ENCODE measurements around the gene SWSAP1. TPM values are rescaled to one million over a fixed set of nuclear protein-coding genes. Genes with fewer than 3 reads are reported as not detected.
"Not testable (repeated sequence)": the region's sequence is repeated elsewhere in the genome, so short reads cannot be mapped to it uniquely, and the experiment has no call there.

SWSAP1 gene
- polyA plus RNA-seq, 10 donors: 0.85 to 2.1 (median 1.4) TPM

DNA sequence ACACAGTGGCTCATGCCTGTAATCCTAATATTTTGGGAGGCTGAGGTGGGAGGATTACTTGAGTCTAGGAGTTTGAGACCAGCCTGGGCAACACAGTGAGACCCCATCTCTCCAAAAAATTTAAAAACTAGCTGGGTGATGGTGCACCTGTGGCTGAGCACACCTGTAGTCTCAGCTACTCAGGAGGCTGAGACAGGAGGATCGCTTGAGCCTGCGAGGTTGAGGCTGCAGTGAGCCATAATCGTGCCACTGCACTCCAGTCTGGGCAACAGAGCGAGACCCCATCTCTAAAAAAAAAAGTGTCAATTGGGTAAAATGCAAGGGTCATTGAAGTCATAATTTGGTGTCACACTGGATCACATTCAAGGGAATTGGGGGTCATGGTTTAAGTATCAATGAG is 20.4 kb upstream of the SWSAP1 start:
- DNase-seq: not testable (repeated sequence)

GRCh38 chr19:11355160-11356073 is 19.0 kb upstream of the SWSAP1 start, which contains the start of gene PLPPR2:
PLPPR2 (plus strand) TSS chr19:11355432; CDS start chr19:11357674, 2,242 bp downstream.
- peak; percentile 85 to 95 (median 91) for DNase-seq

- DNase-seq: peak in 1 of 3 donors; percentile 39
These were observed 18.4 kb upstream of the SWSAP1 start for GRCh38 chr19:11356074-11356397.

DNA sequence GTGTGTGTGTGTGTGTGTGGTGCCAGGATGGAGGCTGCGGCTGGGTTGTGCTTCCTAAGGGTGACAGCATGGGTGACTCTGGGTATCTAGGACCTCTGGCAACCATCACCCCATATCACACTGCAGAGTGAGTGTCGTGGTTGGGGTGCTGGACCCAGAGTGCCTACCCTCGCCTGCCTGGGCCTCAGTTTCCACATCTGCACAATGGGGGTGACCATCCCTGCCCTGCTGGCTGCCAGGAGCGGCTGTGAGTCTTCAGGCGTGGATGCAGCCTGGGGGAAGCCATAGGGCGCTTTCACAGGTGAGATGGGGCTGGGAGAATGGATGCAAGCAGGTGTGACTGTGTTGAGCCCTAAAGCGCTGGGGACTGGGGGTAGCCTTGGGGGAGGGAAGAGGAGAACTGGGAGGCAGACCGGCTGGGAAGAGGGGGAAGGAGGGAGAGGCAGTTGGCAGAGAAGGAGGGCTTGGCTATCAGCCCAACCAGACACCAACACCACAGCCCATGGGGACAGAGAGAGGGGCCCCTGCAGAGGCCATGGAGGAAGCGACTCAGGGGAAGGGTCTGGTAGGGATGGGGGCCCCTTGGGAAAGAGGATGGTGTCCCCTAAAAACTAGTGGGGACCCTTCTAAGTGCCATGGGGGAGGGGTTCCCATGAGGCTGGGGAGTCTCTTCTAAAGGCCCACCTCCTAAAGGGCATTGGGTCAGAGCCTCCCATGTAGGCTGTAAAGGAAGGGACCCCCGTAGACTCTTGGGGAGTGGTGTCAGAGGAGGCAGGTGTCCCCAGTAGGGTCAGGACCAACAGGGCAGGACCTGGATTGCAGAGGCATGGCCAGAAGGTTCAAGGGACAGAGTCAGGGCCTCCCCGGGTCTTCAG is 17.6 kb upstream of the SWSAP1 start:
- DNase-seq: peak in 1 of 3 donors; percentile 1

DNA sequence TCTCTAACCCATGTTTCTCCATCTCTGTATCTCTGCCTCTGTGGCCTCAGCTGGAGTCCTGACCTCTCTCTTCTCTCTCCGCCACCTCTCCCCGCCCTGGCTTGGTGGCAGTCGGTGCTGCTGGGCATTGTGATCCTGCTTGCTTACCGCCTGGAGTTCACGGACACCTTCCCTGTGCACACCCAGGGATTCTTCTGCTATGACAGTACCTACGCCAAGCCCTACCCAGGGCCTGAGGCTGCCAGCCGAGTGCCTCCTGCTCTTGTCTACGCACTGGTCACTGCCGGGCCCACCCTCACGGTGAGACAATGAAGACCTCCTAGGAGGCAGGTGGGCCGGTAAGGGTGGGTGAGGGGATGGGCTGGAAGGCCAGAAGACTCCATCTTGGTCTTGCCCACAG is 15.0 kb upstream of the SWSAP1 start:
- DNase-seq: peak in 1 of 3 donors; percentile 0

DNA sequence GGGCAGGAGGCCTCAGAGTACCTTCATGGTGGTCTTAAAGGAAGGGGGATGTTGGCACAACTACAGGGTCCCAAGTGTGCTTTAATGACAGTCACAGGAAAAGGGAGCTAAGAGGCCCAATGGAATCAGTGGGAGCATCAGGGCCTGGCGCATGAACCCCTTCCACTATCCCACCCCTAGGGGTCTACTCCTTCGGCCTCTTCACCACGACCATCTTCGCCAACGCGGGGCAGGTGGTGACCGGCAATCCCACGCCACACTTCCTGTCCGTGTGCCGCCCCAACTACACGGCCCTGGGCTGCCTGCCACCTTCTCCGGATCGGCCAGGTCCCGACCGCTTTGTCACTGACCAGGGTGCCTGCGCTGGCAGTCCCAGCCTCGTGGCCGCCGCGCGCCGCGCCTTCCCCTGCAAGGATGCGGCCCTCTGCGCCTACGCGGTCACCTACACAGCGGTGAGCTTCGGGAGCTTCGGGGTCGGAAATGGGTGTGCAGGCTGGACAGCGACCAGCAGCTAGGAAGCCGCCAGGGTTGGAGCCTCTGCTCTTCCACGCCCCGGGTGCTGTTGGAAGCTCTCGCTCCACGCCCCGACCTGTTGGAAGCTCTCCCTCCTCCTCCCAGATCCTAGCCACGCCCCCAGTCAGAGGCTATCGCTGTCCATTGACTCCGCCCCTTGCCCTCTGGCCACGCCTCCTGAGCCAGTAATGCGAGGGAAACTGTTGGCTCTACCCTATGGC is 13.3 kb upstream of the SWSAP1 start:
- DNase-seq: peak in 1 of 3 donors; percentile 39

GRCh38 chr19:11361771-11362731 is 12.4 kb upstream of the SWSAP1 start:
- DNase-seq: peak in 1 of 3 donors; percentile 1

DNA sequence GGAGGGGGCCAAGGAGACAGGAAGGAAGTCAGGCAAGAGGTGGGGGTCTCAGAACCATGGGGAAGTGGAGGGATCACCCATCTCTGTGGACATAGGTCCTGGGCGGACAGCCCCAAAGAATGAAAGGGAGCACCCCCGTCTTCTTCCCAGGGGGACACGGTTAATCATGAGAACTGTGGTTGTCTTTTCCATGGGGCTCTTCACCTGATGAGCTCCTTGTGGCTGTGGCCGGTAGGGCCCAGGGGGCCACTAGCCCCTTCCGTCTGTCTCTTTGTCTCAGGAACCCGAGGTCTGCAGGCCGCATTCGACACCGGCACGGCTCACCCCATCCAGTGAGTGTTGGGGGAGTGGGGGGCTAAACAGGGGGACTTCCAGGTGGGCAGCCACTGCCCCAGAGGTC is 10.6 kb upstream of the SWSAP1 start:
- no peak for DNase-seq

DNA sequence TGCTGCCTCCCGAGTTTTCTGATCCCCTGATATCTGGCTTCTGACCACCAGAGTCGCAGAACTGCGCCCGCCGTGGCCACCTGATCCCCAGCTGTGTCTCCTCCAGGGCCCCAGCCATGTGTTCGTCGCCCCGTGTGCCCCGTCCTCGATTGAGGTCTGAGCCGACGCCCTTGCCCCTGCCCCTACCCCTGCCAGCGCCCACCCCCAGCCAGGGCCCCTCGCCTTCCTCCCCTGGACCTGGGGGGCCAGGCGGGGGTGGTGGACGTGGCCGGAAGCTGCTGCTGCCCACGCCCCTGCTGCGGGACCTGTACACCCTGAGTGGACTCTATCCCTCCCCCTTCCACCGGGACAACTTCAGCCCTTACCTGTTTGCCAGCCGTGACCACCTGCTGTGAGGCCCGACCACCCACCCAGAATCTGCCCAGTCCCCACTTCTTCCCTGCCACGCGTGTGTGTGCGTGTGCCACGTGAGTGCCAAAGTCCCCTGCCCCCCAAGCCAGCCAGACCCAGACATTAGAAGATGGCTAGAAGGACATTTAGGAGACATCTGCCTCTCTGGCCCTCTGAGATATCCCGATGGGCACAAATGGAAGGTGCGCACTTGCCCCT is 10.1 kb upstream of the SWSAP1 start:
- DNase-seq: no peak

DNA sequence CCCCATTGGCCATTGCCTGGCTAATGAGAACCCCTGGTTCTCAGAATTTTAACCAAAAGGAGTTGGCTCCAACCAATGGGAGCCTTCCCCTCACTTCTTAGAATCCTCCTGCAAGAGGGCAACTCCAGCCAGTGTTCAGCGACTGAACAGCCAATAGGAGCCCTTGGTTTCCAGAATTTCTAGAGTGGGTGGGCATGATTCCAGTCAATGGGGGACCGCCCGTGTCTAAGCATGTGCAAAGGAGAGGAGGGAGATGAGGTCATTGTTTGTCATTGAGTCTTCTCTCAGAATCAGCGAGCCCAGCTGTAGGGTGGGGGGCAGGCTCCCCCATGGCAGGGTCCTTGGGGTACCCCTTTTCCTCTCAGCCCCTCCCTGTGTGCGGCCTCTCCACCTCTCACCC is 9.5 kb upstream of the SWSAP1 start:
- DNase-seq: no peak

GRCh38 chr19:11365557-11366117 is 8.8 kb upstream of the SWSAP1 start:
- DNase-seq: no peak

GRCh38 chr19:11367528-11367927 is 6.9 kb upstream of the SWSAP1 start:
- no peak for DNase-seq

DNA sequence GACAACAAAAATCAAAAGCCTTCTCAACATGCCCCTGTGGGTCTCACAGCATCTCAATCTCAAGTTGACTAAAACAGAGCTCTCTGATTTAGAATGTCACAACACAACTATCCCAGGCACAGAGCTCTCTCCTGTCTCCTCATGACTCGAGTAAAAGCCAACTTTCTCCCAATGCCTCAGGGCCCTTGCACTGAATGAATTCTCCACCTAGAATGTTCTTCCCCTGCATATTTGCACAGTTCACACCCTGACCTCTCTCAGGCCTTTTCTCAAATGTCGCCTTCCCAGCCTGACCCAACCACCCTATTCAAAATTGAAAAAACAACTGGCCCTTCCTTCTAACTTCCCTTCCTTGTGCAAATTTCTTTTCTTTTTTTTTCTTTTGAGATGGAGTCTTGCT is 3.7 kb upstream of the SWSAP1 start:
- DNase-seq: no peak

DNA sequence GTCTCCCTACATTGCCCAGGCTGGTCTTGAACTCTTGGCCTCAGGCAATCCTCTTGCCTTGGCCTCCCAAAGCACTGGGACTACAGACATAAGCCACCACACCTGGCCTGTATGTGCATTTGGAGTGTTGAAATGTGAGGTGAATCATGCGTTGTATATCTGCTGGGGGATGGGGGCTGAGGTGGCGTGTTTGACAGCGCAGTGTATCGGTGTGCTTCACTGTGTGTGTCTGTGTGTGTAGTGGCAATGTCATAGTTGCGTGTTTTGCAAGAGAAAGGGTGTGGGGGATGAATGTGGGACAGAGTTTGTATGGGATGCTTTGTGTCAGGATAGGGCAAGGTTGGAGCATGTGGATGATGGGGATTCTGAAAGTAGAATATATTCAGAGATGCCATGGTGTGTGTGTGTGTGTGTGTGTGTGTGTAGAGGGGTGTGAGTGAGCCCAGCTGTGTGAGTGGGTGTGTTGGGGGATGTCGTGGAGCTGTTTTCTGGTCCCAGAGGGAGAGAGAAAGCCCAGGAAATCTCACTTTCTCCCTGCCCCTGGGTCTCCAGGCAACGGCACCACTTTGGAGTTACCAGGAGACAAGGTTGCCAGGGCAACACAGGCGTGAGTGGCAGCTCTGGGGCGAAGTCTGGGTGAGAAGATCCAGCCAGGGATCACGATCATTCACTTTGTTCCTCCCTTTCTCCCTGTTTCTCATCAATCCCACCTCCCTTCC is 1.1 kb upstream of the SWSAP1 start:
- DNase-seq: no peak

DNA sequence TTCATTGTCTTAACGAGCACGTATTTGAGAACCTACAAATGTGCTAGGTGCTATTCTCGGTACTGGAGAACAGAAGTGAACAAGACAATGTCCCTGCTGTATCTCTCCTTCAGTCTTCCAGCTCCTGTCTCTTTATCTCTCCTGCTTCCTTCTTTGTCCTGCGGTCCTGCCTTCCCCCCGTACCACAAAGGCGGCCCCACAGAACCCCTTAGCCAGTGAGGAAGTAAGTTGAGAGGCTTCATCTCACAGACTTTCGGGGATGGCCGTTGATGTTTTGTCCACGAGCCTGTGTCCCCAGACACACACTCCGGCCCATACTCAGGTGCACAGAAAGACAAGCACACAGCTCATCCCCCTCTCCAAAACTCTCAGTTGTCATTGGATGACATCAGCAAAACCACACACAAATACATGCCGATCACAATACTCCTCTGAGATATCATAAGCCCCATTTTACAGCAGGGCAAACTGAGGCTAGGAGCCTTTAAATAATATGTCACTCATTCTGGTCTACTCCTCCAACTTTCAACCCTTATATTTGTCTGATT is 507 bp upstream of the SWSAP1 start:
- no peak for DNase-seq

DNA sequence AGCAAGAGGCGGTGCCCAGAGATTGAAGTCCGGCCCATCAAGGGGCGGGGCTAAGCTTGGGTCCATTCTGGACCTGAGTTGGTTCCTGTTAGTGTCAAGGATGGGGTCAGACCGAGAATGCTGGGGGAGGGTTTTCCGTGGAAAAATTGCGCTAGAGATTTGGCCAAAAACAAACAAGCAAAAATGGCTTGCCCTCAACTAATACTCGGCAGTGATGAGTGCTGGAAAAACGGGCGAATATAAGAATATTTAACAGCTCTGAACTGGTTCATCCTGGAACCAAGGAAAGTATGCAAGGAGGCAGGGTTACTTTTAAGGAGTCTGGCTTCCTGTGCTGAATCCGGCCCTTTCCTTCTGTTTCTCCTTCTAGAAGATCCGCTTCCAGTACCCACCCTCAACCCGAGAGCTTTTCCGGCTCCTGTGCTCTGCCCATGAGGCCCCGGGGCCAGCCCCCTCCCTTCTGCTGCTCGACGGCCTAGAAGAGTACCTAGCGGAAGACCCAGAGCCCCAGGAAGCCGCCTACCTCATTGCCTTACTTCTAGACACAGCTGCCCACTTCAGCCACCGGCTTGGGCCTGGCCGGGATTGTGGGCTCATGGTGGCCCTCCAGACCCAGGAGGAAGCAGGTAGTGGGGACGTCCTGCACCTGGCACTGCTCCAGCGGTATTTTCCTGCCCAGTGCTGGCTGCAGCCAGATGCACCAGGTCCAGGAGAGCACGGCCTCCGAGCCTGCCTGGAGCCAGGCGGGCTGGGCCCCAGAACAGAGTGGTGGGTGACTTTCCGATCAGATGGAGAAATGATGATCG is 880 bp downstream of the SWSAP1 start:
- no peak for DNase-seq

GRCh38 chr19:11377237-11377636 is 2.8 kb downstream of the SWSAP1 start:
- peak in 2 of 3 donors; percentile 44 to 86 for DNase-seq

GRCh38 chr19:11377756-11378155 is 3.3 kb downstream of the SWSAP1 start:
- no peak for DNase-seq

Measured in muscle of back (tissue), 11 donors.